Keratinocyte (primary cell): ENCODE data around the gene GARNL3.

Experiments
- CTCF ChIP-seq, 3 experiments: IDR thresholded peaks in 1 of 3; conservative IDR thresholded peaks in 1 of 3; optimal IDR thresholded peaks in 1 of 3; 2 replicates in 2 of 3; 3 replicates in 1 of 3; pipeline versions ENCODE3 to v1.5.1; 2011; ENCODE audit warnings: low read length in 3 of 3, mild to moderate bottlenecking in 3 of 3, moderate library complexity in 2 of 3, control low read depth in 1 of 3, inconsistent platforms in 1 of 3; ENCODE audit not compliant: insufficient read depth in 2 of 3; ENCODE audit errors: extremely low read depth in 1 of 3
- EZH2 ChIP-seq: IDR thresholded peaks from one replicate; pipeline ENCODE4 v1.6.1; 2012; ENCODE audit warnings: inconsistent platforms, mild to moderate bottlenecking, low read length, moderate library complexity

- TF ChIP-seq CTCF (optimal IDR thresholded peaks at IDR 0.05 in 1 of 3, IDR thresholded peaks at IDR 0.05 in 1 of 3, conservative IDR thresholded peaks at IDR 0.05 in 1 of 3; ENCODE audit: extremely low read depth in 1 of 3, insufficient read depth in 2 of 3, low read length in 3 of 3) = no peak
- no peak for TF ChIP-seq EZH2
Observed at GRCh38 chr9:127422133-127422782, 157.7 kb downstream of the GARNL3 start.
